Neural cell (in vitro differentiated cells): ENCODE results near the gene VAPA. TPM values are rescaled to one million over a fixed set of nuclear protein-coding genes. Genes with fewer than 3 reads are reported as not detected.

Experiments used
- H2AFZ ChIP-seq: fragments of 200-600, 300-800 bp; sonication (generic), shearing (Covaris generic); 2 replicates; pipeline ENCODE4 v1.6.0; 2014; ENCODE audit warnings: low read depth, mild to moderate bottlenecking, antibody characterized with exemption, low read length, moderate library complexity
- H3F3A ChIP-seq: fragments of 200-600 bp; shearing (Covaris generic); 2 replicates; pipeline ENCODE4 v1.6.1; 2016; ENCODE audit warnings: mild to moderate bottlenecking, moderate library complexity, mixed read lengths, antibody characterized with exemption, low read length; ENCODE audit not compliant: insufficient read depth, poor library complexity, severe bottlenecking
- H3K27ac ChIP-seq: fragments of 200-600, 300-800 bp; sonication (generic), shearing (Covaris generic); 2 replicates; pipeline ENCODE4 v1.5.1; 2014; ENCODE audit warnings: mild to moderate bottlenecking, low read length, moderate library complexity
- H3K27me3 ChIP-seq: fragments of 300-800, 200-600 bp; sonication (generic), shearing (Covaris generic); 2 replicates; pipeline ENCODE4 v1.6.0; 2014; ENCODE audit warnings: mild to moderate bottlenecking, low read depth, low read length, moderate library complexity; ENCODE audit not compliant: insufficient read depth
- H3K36me3 ChIP-seq: fragments of 300-800, 200-600 bp; sonication (generic), shearing (Covaris generic); 2 replicates; pipeline ENCODE4 v1.5.1; 2014; ENCODE audit warnings: mild to moderate bottlenecking, antibody characterized with exemption, low read length, moderate library complexity; ENCODE audit not compliant: insufficient read depth
- H3K4me2 ChIP-seq: fragments of 300-800, 200-600 bp; sonication (generic), shearing (Covaris generic); 2 replicates; pipeline ENCODE4 v1.6.0; 2014; ENCODE audit warnings: mild to moderate bottlenecking, low read length
- H3K4me3 ChIP-seq: fragments of 300-800, 200-600 bp; sonication (generic), shearing (Covaris generic); 2 replicates; pipeline ENCODE4 v1.5.1; 2014; ENCODE audit warnings: mild to moderate bottlenecking, low read length, moderate library complexity
- H3K79me2 ChIP-seq: fragments of 200-600 bp; shearing (Covaris generic); replicated peaks from 2 replicates; pipeline ENCODE4 v1.6.0; 2014; ENCODE audit warnings: mild to moderate bottlenecking, low read length, moderate library complexity; ENCODE audit not compliant: insufficient read depth
- H3K9ac ChIP-seq: fragments of 300-800, 200-600 bp; sonication (generic), shearing (Covaris generic); 2 replicates; pipeline ENCODE4 v1.6.1; 2016; ENCODE audit warnings: mild to moderate bottlenecking, low read length, mixed read lengths
- H3K9me2 ChIP-seq: fragments of 200-600 bp; shearing (Covaris generic); 2 replicates; pipeline ENCODE4 v1.6.1; 2016; ENCODE audit warnings: mild to moderate bottlenecking, low read length, mixed read lengths; ENCODE audit not compliant: insufficient read depth
- H3K9me3 ChIP-seq: fragments of 200-600, 300-800 bp; sonication (generic), shearing (Covaris generic); 2 replicates; pipeline ENCODE4 v1.6.1; 2016; ENCODE audit warnings: mild to moderate bottlenecking, mixed run types, low read length, moderate library complexity, mixed read lengths
- H4K20me1 ChIP-seq: fragments of 200-600 bp; shearing (Covaris generic); 2 replicates; pipeline ENCODE4 v1.6.1; 2016; ENCODE audit warnings: mild to moderate bottlenecking, mixed run types; ENCODE audit not compliant: insufficient read depth
- CTCF ChIP-seq: fragments of 450-650 bp; IDR thresholded peaks from 2 replicates; pipeline ENCODE4 v1.5.1; 2014; ENCODE audit warnings: antibody characterized with exemption, mild to moderate bottlenecking, moderate library complexity; ENCODE audit not compliant: poor library complexity, severe bottlenecking
- EP300 ChIP-seq: fragments of 450-650 bp; conservative IDR thresholded peaks from 2 replicates; pipeline ENCODE4 v1.6.1; 2014; ENCODE audit warnings: antibody characterized with exemption, mild to moderate bottlenecking, moderate library complexity; ENCODE audit not compliant: poor library complexity, severe bottlenecking
- EZH2 ChIP-seq: fragments of 200-600, 300-800 bp; shearing (Covaris generic), sonication (generic); IDR thresholded peaks from 2 replicates; pipeline ENCODE4 v1.6.1; 2014; ENCODE audit warnings: antibody characterized with exemption, low read length, borderline replicate concordance, mild to moderate bottlenecking; ENCODE audit not compliant: insufficient read depth, poor library complexity, severe bottlenecking
- MXI1 ChIP-seq: fragments of 450-650 bp; conservative IDR thresholded peaks from 2 replicates; pipeline ENCODE4 v1.6.1; 2014; ENCODE audit warnings: antibody characterized with exemption, mild to moderate bottlenecking; ENCODE audit not compliant: poor library complexity, severe bottlenecking
- POLR2AphosphoS5 ChIP-seq: IDR thresholded peaks from 2 replicates; pipeline ENCODE4 v1.6.1; 2012
- RAD21 ChIP-seq: fragments of 450-650 bp; conservative IDR thresholded peaks from 2 replicates; pipeline ENCODE4 v1.6.1; 2014; ENCODE audit warnings: antibody characterized with exemption, mild to moderate bottlenecking, moderate library complexity
- REST ChIP-seq: IDR thresholded peaks from 2 replicates; pipeline ENCODE4 v1.6.1; 2012; ENCODE audit warnings: borderline replicate concordance
- SMC3 ChIP-seq: fragments of 450-650 bp; conservative IDR thresholded peaks from 2 replicates; pipeline ENCODE4 v1.6.1; 2014; ENCODE audit warnings: antibody characterized with exemption, mild to moderate bottlenecking, moderate library complexity; ENCODE audit not compliant: poor library complexity
- TAF1 ChIP-seq: IDR thresholded peaks from 2 replicates; pipeline ENCODE4 v1.6.1; 2012; ENCODE audit warnings: low read depth
- polyA plus RNA-seq: library from polyadenylated mRNA; depleted of rRNA; stranded (reverse); fragments of >200 nt; gene quantifications from 2 replicates; pipeline ENCODE4 v1.2.3, GENCODE V29; 2014

The VAPA gene
- polyA plus RNA-seq, 1 donor from 2014 or later: 317 TPM

GRCh38 chr18:9965711-9966624 is 52.2 kb downstream of the VAPA start:
- Histone ChIP-seq H3F3A (no peaks in the 10 kb centered on the region), H2AFZ (no peak overlapping the region), H3K79me2 (no peaks in the 10 kb centered on the region), H3K27me3 (no peaks in the 10 kb centered on the region), H3K36me3 (no peaks in the 10 kb centered on the region), H3K9me2 (no peaks in the 10 kb centered on the region), H3K27ac (no peak overlapping the region), H3K9ac (no peak overlapping the region), H3K4me3 (no peak overlapping the region), H3K9me3 (no peaks in the 10 kb centered on the region), H4K20me1 (no peaks in the 10 kb centered on the region), H3K4me2 (no peak overlapping the region)
- TF ChIP-seq EZH2 (no peak), CTCF (no peak), TAF1 (no peak), EP300 (no peak), RAD21 (no peak), POLR2AphosphoS5 (no peak), MXI1 (no peak)

GRCh38 chr18:9968081-9968848 is 54.4 kb downstream of the VAPA start:
- H3K27ac ChIP-seq: no peak overlapping the region
- no peak overlapping the region for H3K4me2 ChIP-seq
- H3K9me3 ChIP-seq: no peaks in the 10 kb centered on the region
- no peaks in the 10 kb centered on the region for H4K20me1 ChIP-seq
- no peaks in the 10 kb centered on the region for H3F3A ChIP-seq
- H3K9ac ChIP-seq: no peak overlapping the region
- no peak overlapping the region for H3K4me3 ChIP-seq
- no peaks in the 10 kb centered on the region for H3K27me3 ChIP-seq
- TF ChIP-seq EP300 (no peak), SMC3 (no peak), CTCF (no peak), RAD21 (no peak), REST (no peak), TAF1 (no peak), EZH2 (no peak), POLR2AphosphoS5 (no peak), MXI1 (no peak)
- no peaks in the 10 kb centered on the region for H3K9me2 ChIP-seq
- H3K36me3 ChIP-seq: no peaks in the 10 kb centered on the region
- no peak overlapping the region for H2AFZ ChIP-seq
- no peaks in the 10 kb centered on the region for H3K79me2 ChIP-seq
